K562 (cell line): ENCODE results near the gene TMEM14C. TPM values are rescaled to one million over a fixed set of nuclear protein-coding genes. Genes with fewer than 3 reads are reported as not detected.
A peak's percentile ranks its signal among the peaks of the same experiment; 100 is the strongest.

Source experiments
- ATAC-seq: fragments of 200-7000 bp; cut with Tn5 transposase; 3 replicates; pipeline ENCODE4 v1.9.1; 2020; ENCODE audit warnings: moderate library complexity
- BruUV-seq: library from RNA; stranded (reverse); fragments of 400-500 nt; replicated peaks from 2 replicates; lab custom pipeline; 2021; lab: Mats Ljungman, UMichigan
- CTCF ChIA-PET: fragments of 300-600 bp; formaldehyde crosslinking; extraction: SDS; loops from one replicate; lab custom pipeline; 2021; ENCODE audit warnings: low intra/inter-chr PET ratio; lab: Yijun Ruan, JAX
- POLR2A ChIA-PET: fragments of 300-600, 350-650 bp; sonication (Branson Sonifier 250); formaldehyde crosslinking; extraction: SDS; loops from one replicate; lab custom pipeline; 2021; ENCODE audit warnings: antibody characterized with exemption, inconsistent platforms; lab: Yijun Ruan, JAX
- DNase-seq, 4 experiments: peaks; one replicate each; pipeline versions ENCODE4 v3.0.0 to v3.0.0-alpha.2; 2011 to 2018; ENCODE audit warnings: low spot score in 3 of 4, mixed read lengths in 3 of 4; ENCODE audit errors: extremely low read depth in 1 of 4
- FAIRE-seq: peaks from 2 replicates; lab custom pipeline; 2011; peaks lifted over from hg19 to GRCh38; lab: Jason Lieb, UNC
- H2AFZ ChIP-seq: 2 replicates; pipeline ENCODE4 v1.6.0; 2011; ENCODE audit warnings: low read depth, low read length, control low read depth, inconsistent platforms
- H3K27ac ChIP-seq: fragments of 200-600 bp; 3 replicates; pipeline ENCODE4 v1.8.0; 2011; ENCODE audit warnings: low read depth, mild to moderate bottlenecking, control low read depth, inconsistent platforms, low read length, moderate library complexity, mixed read lengths; ENCODE audit errors: extremely low read depth
- H3K27me3 ChIP-seq, 2 experiments: fragments of 300-600 bp in 1 of 2; 2 replicates in 1 of 2; 3 replicates in 1 of 2; pipeline versions ENCODE4 v1.6.0 to v1.8.0; 2011; ENCODE audit warnings: inconsistent platforms in 2 of 2, low read length in 2 of 2, mild to moderate bottlenecking in 1 of 2, mixed read lengths in 1 of 2, moderate library complexity in 1 of 2; ENCODE audit not compliant: control insufficient read depth in 2 of 2, insufficient read depth in 2 of 2
- H3K36me3 ChIP-seq: fragments of 300-600 bp; 3 replicates; pipeline ENCODE4 v1.8.0; 2011; ENCODE audit warnings: mild to moderate bottlenecking, low read length, inconsistent platforms; ENCODE audit not compliant: control insufficient read depth, insufficient read depth
- H3K4me1 ChIP-seq, 2 experiments: fragments of 200-600 bp in 1 of 2; replicated peaks in 1 of 2; 2 replicates in 1 of 2; 3 replicates in 1 of 2; pipeline versions ENCODE4 v1.5.1 to v1.8.0; 2011; ENCODE audit warnings: inconsistent platforms in 2 of 2, low read length in 2 of 2, mild to moderate bottlenecking in 1 of 2, mixed read lengths in 1 of 2, moderate library complexity in 1 of 2; ENCODE audit not compliant: control insufficient read depth in 2 of 2, insufficient read depth in 2 of 2
- H3K4me2 ChIP-seq: 2 replicates; pipeline ENCODE4 v1.6.1; 2011; ENCODE audit warnings: low read length, control low read depth, inconsistent platforms, mixed read lengths; ENCODE audit not compliant: insufficient read depth
- H3K4me3 ChIP-seq: fragments of 200-600 bp; sonication (generic), shearing (Covaris generic); 2 replicates; pipeline ENCODE4 v1.5.1; 2016; ENCODE audit warnings: control low read depth, inconsistent platforms
- H3K79me2 ChIP-seq: fragments of 200-600 bp; 3 replicates; pipeline ENCODE4 v1.8.0; 2011; ENCODE audit warnings: low read length, inconsistent platforms; ENCODE audit not compliant: control insufficient read depth, insufficient read depth
- H3K9ac ChIP-seq, 2 experiments: 2 replicates each; pipeline versions ENCODE4 v1.6.0 to v1.6.1; 2011; ENCODE audit warnings: low read depth in 2 of 2, low read length in 2 of 2, control low read depth in 1 of 2, inconsistent platforms in 1 of 2, mild to moderate bottlenecking in 1 of 2, mixed read lengths in 1 of 2; ENCODE audit not compliant: insufficient read depth in 1 of 2
- H3K9me1 ChIP-seq: one replicate; pipeline ENCODE4 v1.6.0; 2011; ENCODE audit warnings: inconsistent platforms, mild to moderate bottlenecking, low read length, moderate library complexity; ENCODE audit not compliant: control insufficient read depth, insufficient read depth
- H3K9me3 ChIP-seq: replicated peaks from 2 replicates; pipeline ENCODE4 v1.5.1; 2011; ENCODE audit warnings: low read depth, low read length, inconsistent platforms; ENCODE audit not compliant: control insufficient read depth, insufficient read depth
- H4K20me1 ChIP-seq: replicated peaks from 2 replicates; pipeline ENCODE4 v1.6.1; 2011; ENCODE audit warnings: low read length, inconsistent platforms, mixed read lengths; ENCODE audit not compliant: control insufficient read depth, insufficient read depth
- ARID3A ChIP-seq: IDR thresholded peaks from 2 replicates; pipeline ENCODE4 v1.6.1; 2012; ENCODE audit warnings: low read depth, low read length, improper control_type of control experiment, borderline replicate concordance
- BRD9 ChIP-seq: fragments of 450-650 bp; IDR thresholded peaks from 2 replicates; pipeline ENCODE4 v1.6.1; 2018; ENCODE audit warnings: low read depth; ENCODE audit not compliant: partially characterized antibody
- C11orf30 ChIP-seq: fragments of 450-650 bp; IDR thresholded peaks from 2 replicates; pipeline ENCODE4 v1.6.1; 2016; ENCODE audit warnings: low read depth, mild to moderate bottlenecking
- E4F1 ChIP-seq: fragments of 250-450 bp; sonication (Bioruptor Pico); IDR thresholded peaks from 2 replicates; pipeline ENCODE4 v1.5.0; 2021; ENCODE audit warnings: mild to moderate bottlenecking, borderline replicate concordance
- FIP1L1 ChIP-seq: fragments of 200-400 bp; formaldehyde crosslinking; IDR thresholded peaks from 2 replicates; pipeline ENCODE4 v1.6.1; 2018; ENCODE audit warnings: mild to moderate bottlenecking, low read depth, low read length; ENCODE audit not compliant: poor library complexity, severe bottlenecking
- LCOR ChIP-seq: sonication (generic); formaldehyde crosslinking; IDR thresholded peaks from 2 replicates; pipeline ENCODE4 v1.8.0; 2022; ENCODE audit warnings: mild to moderate bottlenecking, missing genetic modification reagents
- OTX1 ChIP-seq: fragments of 450-650 bp; formaldehyde crosslinking; IDR thresholded peaks from 2 replicates; pipeline ENCODE4 v1.4.0; 2022; ENCODE audit warnings: mild to moderate bottlenecking
- POLR2A ChIP-seq: fragments of 450-650 bp; conservative IDR thresholded peaks from 2 replicates; pipeline ENCODE4 v1.6.1; 2016
- RFX1 ChIP-seq: fragments of 450-650 bp; IDR thresholded peaks from 2 replicates; pipeline ENCODE4 v1.6.1; 2016; ENCODE audit warnings: mild to moderate bottlenecking, moderate library complexity
- SFPQ ChIP-seq: fragments of 200-400 bp; formaldehyde crosslinking; IDR thresholded peaks from 2 replicates; pipeline ENCODE4 v1.6.1; 2017; ENCODE audit warnings: mild to moderate bottlenecking, low read depth, low read length, moderate library complexity
- SMARCB1 ChIP-seq: IDR thresholded peaks from 2 replicates; pipeline ENCODE4 v1.6.1; 2011; ENCODE audit warnings: improper control_type of control experiment, low read depth; ENCODE audit not compliant: insufficient read length
- STAT5B ChIP-seq: fragments of 250-450 bp; sonication (Bioruptor Pico); IDR thresholded peaks from 2 replicates; pipeline ENCODE4 v1.8.0; 2021; ENCODE audit warnings: mild to moderate bottlenecking, inconsistent platforms
- ZKSCAN8 ChIP-seq: fragments of 200-800 bp; sonication (Bioruptor generic); IDR thresholded peaks from 2 replicates; pipeline ENCODE4 v1.6.1; 2016; ENCODE audit warnings: missing genetic modification characterization, missing compliant biosample characterization
- ZNF316 ChIP-seq: fragments of 450-650 bp; IDR thresholded peaks from 2 replicates; pipeline ENCODE4 v1.6.1; 2016
- WGBS: fragments of 100-300 bp; shearing (Covaris generic); methylation state at CpG from one replicate; pipeline ENCODE4 v1.1.6; 2016; ENCODE audit warnings: low coverage, mixed read lengths; ENCODE audit not compliant: insufficient coverage; ENCODE audit errors: missing lambda C conversion rate; 5-methylcytosine and 5-hydroxymethylcytosine counted together
- in situ Hi-C: fragments of 300-500 bp; cut with MboI; formaldehyde crosslinking; loops from 4 replicates; pipeline ENCODE4 v1.15.0; 2018; ENCODE audit warnings: inconsistent platforms, mixed read lengths
- intact Hi-C: fragments of 100-400 bp; cut with micrococcal nuclease; formaldehyde crosslinking; loops from 2 replicates; pipeline ENCODE4 v1.14.2; 2022
- polyA plus RNA-seq, 8 experiments: library from polyadenylated mRNA; depleted of rRNA in 4 of 8; stranded (reverse) in 5 of 8; unstranded in 3 of 8; fragments of >200 nt; fragmentation: Nextera tagmentation in 2 of 8; fragmentation: Illumina TruSeq in 1 of 8; extraction: Ambion mirVana in 2 of 8; extraction: Trizol in 1 of 8; gene quantifications; 2 replicates each; pipeline versions ENCODE4 v1.2.1 to v1.2.3, GENCODE V29; 2011 to 2014; ENCODE audit warnings: inconsistent platforms in 1 of 8, missing spikeins in 1 of 8
- total RNA-seq, 7 experiments: library from RNA; depleted of rRNA in 6 of 7; stranded (reverse); fragments of >200 nt in 6 of 7; fragmentation: Illumina TruSeq in 2 of 7; extraction: Trizol in 2 of 7; gene quantifications; 2 replicates each; pipeline versions ENCODE4 v1.2.1 to v1.2.3, GENCODE V29; 2011 to 2021; ENCODE audit warnings: low replicate concordance in 1 of 7

The TMEM14C gene
- total and polyA plus RNA-seq, 9 of the 15 experiments (the other 6 are each of a cell fraction or from before 2014, with no cell fraction given): 151 to 496 (median 263) TPM

- TF ChIP-seq FIP1L1 (no peak), ARID3A (0 out of 2 replicates have a peak, but pooled peaks have one; percentile 65), ZKSCAN8 (CRISPR knock-in tag) (peak; percentile 73; the same call in 1 of the 2 replicates), BRD9 (peak; percentile 46)
These were observed 48.6 kb downstream of the TMEM14C start (continued) for GRCh38 chr6:10771371-10771894.

- ATAC-seq (no peak), FAIRE-seq (no peak), DNase-seq (no peak)
- ChIA-PET POLR2A (no interaction called here), CTCF (no interaction called here)
- Histone ChIP-seq H4K20me1 (no peaks in the 10 kb centered on the region), H3K27me3 (no peaks in the 10 kb centered on the region), H3K9ac (no peak overlapping the region), H3K4me1 (no peaks in the 10 kb centered on the region), H3K9me3 (no peaks in the 10 kb centered on the region), H3K36me3 (peaks cover 29% of the 10 kb centered on the region), H3K9me1 (no peaks in the 10 kb centered on the region), H3K4me2 (no peak overlapping the region), H3K27ac (no peak overlapping the region), H2AFZ (no peak overlapping the region), H3K4me3 (no peak overlapping the region), H3K79me2 (no peaks in the 10 kb centered on the region)
- WGBS: 67% methylated on average over 3 of the region's 3 CpGs
- intact Hi-C loops (no loop called here), in situ Hi-C loops (no loop called here)
- no TSS peak for BruUV-seq
- TF ChIP-seq ZNF316: peak; percentile 54
- no peak for TF ChIP-seq LCOR (CRISPR knock-in tag)
- no peak for TF ChIP-seq RFX1
- no peak for TF ChIP-seq E4F1
- TF ChIP-seq SMARCB1: no peak
- TF ChIP-seq OTX1 (CRISPR knock-in tag): no peak
- no peak for TF ChIP-seq POLR2A
- TF ChIP-seq STAT5B (CRISPR knock-in tag): no peak
- TF ChIP-seq C11orf30: 0 out of 2 replicates have a peak, but pooled peaks have one; percentile 16
- no peak for TF ChIP-seq SFPQ
These were observed 55.4 kb downstream of the TMEM14C start for GRCh38 chr6:10778230-10778629.
